Endothelial cell of umbilical vein (primary cell): ENCODE results near the gene CEP95. TPM values are rescaled to one million over a fixed set of nuclear protein-coding genes. Genes with fewer than 3 reads are reported as not detected.

ENCODE experiments used
- BruUV-seq: library from RNA; stranded (reverse); fragments of 400-500 nt; replicated peaks from 2 replicates; lab custom pipeline; 2021; lab: Mats Ljungman, UMichigan
- CTCF ChIA-PET: fragments of 300-600, 350-600 bp; sonication (Branson Sonifier 250); formaldehyde crosslinking; loops from one replicate; lab custom pipeline; 2021; ENCODE audit warnings: antibody characterized with exemption, inconsistent platforms; lab: Charles Lee
- POLR2A ChIA-PET: fragments of 300-600, 350-600 bp; sonication (Branson Sonifier 250); formaldehyde crosslinking; loops from one replicate; lab custom pipeline; 2021; ENCODE audit warnings: antibody characterized with exemption, inconsistent platforms; lab: Charles Lee
- DNase-seq: peaks from one replicate; pipeline ENCODE4 v3.0.0-alpha.2; 2011; ENCODE audit warnings: low read depth, low spot score
- FAIRE-seq: peaks from 2 replicates; lab custom pipeline; 2011; peaks lifted over from hg19 to GRCh38; lab: Jason Lieb, UNC
- H2AFZ ChIP-seq: 2 replicates; pipeline ENCODE4 v1.6.0; 2012; ENCODE audit warnings: low read depth, low read length, control low read depth, inconsistent platforms
- H3K27ac ChIP-seq: 2 replicates; pipeline ENCODE4 v1.5.1; 2011; ENCODE audit warnings: low read depth, mild to moderate bottlenecking, control low read depth, low read length, moderate library complexity; ENCODE audit not compliant: insufficient read depth
- H3K27me3 ChIP-seq, 2 experiments: 2 replicates each; pipeline versions ENCODE4 v1.6.0 to v1.6.1; 2011; ENCODE audit warnings: low read length in 2 of 2, mixed read lengths in 1 of 2; ENCODE audit not compliant: control insufficient read depth in 2 of 2, insufficient read depth in 2 of 2
- H3K36me3 ChIP-seq, 2 experiments: 2 replicates in 1 of 2; 3 replicates in 1 of 2; pipeline ENCODE4 v1.5.1; 2011; ENCODE audit warnings: low read length in 2 of 2, mild to moderate bottlenecking in 1 of 2, moderate library complexity in 1 of 2; ENCODE audit not compliant: control insufficient read depth in 2 of 2, insufficient read depth in 2 of 2; ENCODE audit errors: extremely low read depth in 1 of 2
- H3K4me1 ChIP-seq: 3 replicates; pipeline ENCODE4 v1.5.1; 2011; ENCODE audit warnings: mild to moderate bottlenecking, low read length; ENCODE audit not compliant: control insufficient read depth, insufficient read depth; ENCODE audit errors: extremely low read depth
- H3K4me2 ChIP-seq: 2 replicates; pipeline ENCODE4 v1.6.1; 2011; ENCODE audit warnings: low read length, control low read depth, mixed read lengths; ENCODE audit not compliant: insufficient read depth
- H3K4me3 ChIP-seq, 3 experiments: fragments of 200-600 bp in 1 of 3; sonication (generic), shearing (Covaris generic) in 1 of 3; replicated peaks in 1 of 3; 2 replicates each; pipeline ENCODE4 v1.5.1; 2011 to 2016; ENCODE audit warnings: control low read depth in 3 of 3, low read length in 3 of 3, mild to moderate bottlenecking in 2 of 3, inconsistent platforms in 1 of 3, low read depth in 1 of 3, moderate library complexity in 1 of 3; ENCODE audit not compliant: insufficient read depth in 1 of 3
- H3K79me2 ChIP-seq: 2 replicates; pipeline ENCODE4 v1.6.0; 2012; ENCODE audit warnings: low read length, inconsistent platforms; ENCODE audit not compliant: control insufficient read depth, insufficient read depth
- H3K9ac ChIP-seq: replicated peaks from 2 replicates; pipeline ENCODE3; 2011; ENCODE audit warnings: low read length, control low read depth; ENCODE audit not compliant: insufficient read depth; ENCODE audit errors: extremely low read depth
- H3K9me1 ChIP-seq: replicated peaks from 3 replicates; pipeline ENCODE4 v1.6.0; 2011; ENCODE audit warnings: mild to moderate bottlenecking, low read length; ENCODE audit not compliant: control insufficient read depth, insufficient read depth; ENCODE audit errors: extremely low read depth
- H3K9me3 ChIP-seq: replicated peaks from 2 replicates; pipeline ENCODE4 v1.5.1; 2012; ENCODE audit warnings: low read length, inconsistent platforms; ENCODE audit not compliant: control insufficient read depth, insufficient read depth
- H4K20me1 ChIP-seq: replicated peaks from 2 replicates; pipeline ENCODE3; 2011; ENCODE audit warnings: mild to moderate bottlenecking, low read length; ENCODE audit not compliant: control insufficient read depth, insufficient read depth; ENCODE audit errors: extremely low read depth
- CTCF ChIP-seq, 2 donors: IDR thresholded peaks; 1 replicate in 1 of 2; 2 replicates in 1 of 2; pipeline ENCODE4 v1.5.1; 2011; ENCODE audit warnings: low read length in 2 of 2, mild to moderate bottlenecking in 2 of 2, moderate library complexity in 2 of 2, control low read depth in 1 of 2, inconsistent platforms in 1 of 2, low read depth in 1 of 2; ENCODE audit not compliant: insufficient read depth in 1 of 2; ENCODE audit errors: extremely low read depth in 1 of 2
- MAX ChIP-seq: IDR thresholded peaks from 2 replicates; pipeline ENCODE4 v1.6.1; 2011; ENCODE audit not compliant: insufficient read depth, insufficient read length
- dilution Hi-C: fragments of 300-500 bp; cut with MboI; formaldehyde crosslinking; loops from one replicate; pipeline ENCODE4 v1.15.0; 2019; ENCODE audit warnings: low sequenced_read_pairs; ENCODE audit not compliant: extremely low pct_ligation_motif_present
- intact Hi-C: fragments of 100-400 bp; cut with micrococcal nuclease; formaldehyde crosslinking; loops from one replicate; pipeline ENCODE4 v1.10.0; 2022
- polyA plus RNA-seq, 4 experiments: library from polyadenylated mRNA; depleted of rRNA in 3 of 4; stranded (reverse) in 3 of 4; unstranded in 1 of 4; fragments of >200 nt; gene quantifications; 2 replicates each; pipeline versions ENCODE4 v1.2.1 to v1.2.3, GENCODE V29; 2011 to 2012; ENCODE audit warnings: missing spikeins in 1 of 4
- total RNA-seq: library from RNA; stranded (reverse); gene quantifications from 2 replicates; pipeline ENCODE4 v1.2.3, GENCODE V29; 2021

CEP95 gene
- total and polyA plus RNA-seq, 2 donors (not counting 3 experiments of a cell fraction or from before 2014, with no cell fraction given): 14.1 to 35.5 TPM

GRCh38 chr17:64491034-64491860 is 15.5 kb upstream of the CEP95 start:
- Histone ChIP-seq H3K36me3 (peaks cover 4 to 15% of the 10 kb centered on the region in 2 experiments), H4K20me1 (no peaks in the 10 kb centered on the region), H3K9ac (no peak overlapping the region), H3K9me1 (no peaks in the 10 kb centered on the region), H3K4me1 (peaks cover 15% of the 10 kb centered on the region), H2AFZ (no peak overlapping the region), H3K9me3 (no peaks in the 10 kb centered on the region), H3K27ac (no peak overlapping the region), H3K4me3 (no peak overlapping the region), H3K79me2 (peaks cover 17% of the 10 kb centered on the region), H3K4me2 (no peak overlapping the region), H3K27me3 (no peaks in the 10 kb centered on the region)
- DNase-seq (peak; percentile 58), FAIRE-seq (peak; percentile 57)
- dilution Hi-C loops (no loop called here), intact Hi-C loops (loop anchor here (1.0 kb wide), 2 partner anchors 71 to 184 kb away; no protein-coding TSS in a partner anchor)
- TF ChIP-seq CTCF (IDR thresholded peaks at IDR 0.05; ENCODE audit: extremely low read depth in 1 of 2, insufficient read depth in 1 of 2, low read depth in 1 of 2, low read length in 2 of 2) (peak; percentile 74 to 76), MAX (no peak)
- ChIA-PET CTCF (interaction anchor here (0.6 to 6.5 kb wide), 34 partner anchors 13 to 447 kb away, joined by 3 to 345 read pairs (median 4); partner anchors contain the start of genes CEP95, DDX5, MILR1 and PECAM1), POLR2A (interaction anchor here (1.1 kb wide), 1 partner anchor 71 kb away, joined by 7 read pairs; no protein-coding TSS in a partner anchor)
- BruUV-seq: no TSS peak
